ENCODE results near the gene ABCC3. TPM values are rescaled to one million over a fixed set of nuclear protein-coding genes. Genes with fewer than 3 reads are reported as not detected.
"Not testable (repeated sequence)": the region's sequence is repeated elsewhere in the genome, so short reads cannot be mapped to it uniquely, and the experiment has no call there.

ABCC3 gene
- total RNA-seq, 3 donors from 2014 or later: 166 to 453 (median 211) TPM

GRCh38 chr17:50676065-50676975, 41.6 kb downstream of the ABCC3 start:
- TF ChIP-seq CTCF (IDR thresholded peaks at IDR 0.05): no peak
- no peaks in the 10 kb centered on the region for H3K36me3 ChIP-seq (ENCODE audit: low read depth)
- intact Hi-C loops (cut with DNase I, micrococcal nuclease): no loop called here
- ATAC-seq (peak; percentile 45), DNase-seq (peak in 2 of 3 donors; percentile 66 to 68)
- H3K9me3 ChIP-seq: no peaks in the 10 kb centered on the region
- peaks cover 23% of the 10 kb centered on the region for H3K4me1 ChIP-seq (ENCODE audit: low read depth)
- H3K4me3 ChIP-seq: no peak overlapping the region

- no peaks in the 10 kb centered on the region for H3K9me3 ChIP-seq
- no peak for ATAC-seq
- H3K4me1 ChIP-seq (ENCODE audit: low read depth): peaks cover 27% of the 10 kb centered on the region
- TF ChIP-seq CTCF (IDR thresholded peaks at IDR 0.05): no peak
- intact Hi-C loops (cut with DNase I, micrococcal nuclease): no loop called here
- H3K36me3 ChIP-seq (ENCODE audit: low read depth): no peaks in the 10 kb centered on the region
- H3K4me3 ChIP-seq: no peak overlapping the region
- no peak for DNase-seq
These were observed 43.2 kb downstream of the ABCC3 start for GRCh38 chr17:50677851-50678375.

- no peak for TF ChIP-seq CTCF (IDR thresholded peaks at IDR 0.05)
- intact Hi-C loops (cut with DNase I, micrococcal nuclease): no loop called here
- peaks cover 30% of the 10 kb centered on the region for H3K4me1 ChIP-seq (ENCODE audit: low read depth)
- no peaks in the 10 kb centered on the region for H3K36me3 ChIP-seq (ENCODE audit: low read depth)
- no peaks in the 10 kb centered on the region for H3K9me3 ChIP-seq
- H3K4me3 ChIP-seq: no peak overlapping the region
- DNase-seq (no peak), ATAC-seq (no peak)
These were observed 44.4 kb downstream of the ABCC3 start for GRCh38 chr17:50679008-50679544.

GRCh38 chr17:50680126-50680525, 45.4 kb downstream of the ABCC3 start:
- peaks cover 29% of the 10 kb centered on the region for H3K4me1 ChIP-seq (ENCODE audit: low read depth)
- intact Hi-C loops (cut with DNase I, micrococcal nuclease): loop anchor here in 1 of 2 donors (10.0 kb wide), 2 partner anchors 45 to 125 kb away; partner anchors contain the start of gene ABCC3
- TF ChIP-seq CTCF (IDR thresholded peaks at IDR 0.05): no peak

GRCh38 chr17:50680543-50681262, 46.0 kb downstream of the ABCC3 start:
- H3K4me1 ChIP-seq (ENCODE audit: low read depth): peaks cover 30% of the 10 kb centered on the region
- ATAC-seq; DNase-seq; H3K4me3 ChIP-seq; H3K9me3 ChIP-seq; H3K36me3 ChIP-seq (ENCODE audit: low read depth): not testable (repeated sequence)
- intact Hi-C loops (cut with DNase I, micrococcal nuclease): loop anchor here in 1 of 2 donors (10.0 kb wide), 2 partner anchors 46 to 126 kb away; partner anchors contain the start of gene ABCC3

More at GRCh38 chr17:50680126-50680525, 45.4 kb downstream of the ABCC3 start:
- H3K4me3 ChIP-seq: no peak overlapping the region
- no peaks in the 10 kb centered on the region for H3K9me3 ChIP-seq
- no peak for ATAC-seq
- peak in 1 of 3 donors; percentile 22 for DNase-seq
- H3K36me3 ChIP-seq (ENCODE audit: low read depth): no peaks in the 10 kb centered on the region

All from mucosa of descending colon (tissue), 3 donors.